GM18499 (cell line): ENCODE measurements around the gene PARVG.

Experiments used
- ATAC-seq: cut with Tn5 transposase; IDR thresholded peaks from one replicate; pipeline ENCODE4 v1.9.1; 2021; ENCODE audit warnings: moderate number of reproducible peaks; ENCODE audit not compliant: insufficient read depth, unreplicated experiment

The PARVG gene, protein sequence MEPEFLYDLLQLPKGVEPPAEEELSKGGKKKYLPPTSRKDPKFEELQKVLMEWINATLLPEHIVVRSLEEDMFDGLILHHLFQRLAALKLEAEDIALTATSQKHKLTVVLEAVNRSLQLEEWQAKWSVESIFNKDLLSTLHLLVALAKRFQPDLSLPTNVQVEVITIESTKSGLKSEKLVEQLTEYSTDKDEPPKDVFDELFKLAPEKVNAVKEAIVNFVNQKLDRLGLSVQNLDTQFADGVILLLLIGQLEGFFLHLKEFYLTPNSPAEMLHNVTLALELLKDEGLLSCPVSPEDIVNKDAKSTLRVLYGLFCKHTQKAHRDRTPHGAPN

GRCh38 chr22:44180706-44181032, at the start of gene PARVG:
Gene PARVG (plus strand): TSS chr22:44180925. CDS start chr22:44183330, 2,405 bp downstream.
- ATAC-seq = no peak

DNA sequence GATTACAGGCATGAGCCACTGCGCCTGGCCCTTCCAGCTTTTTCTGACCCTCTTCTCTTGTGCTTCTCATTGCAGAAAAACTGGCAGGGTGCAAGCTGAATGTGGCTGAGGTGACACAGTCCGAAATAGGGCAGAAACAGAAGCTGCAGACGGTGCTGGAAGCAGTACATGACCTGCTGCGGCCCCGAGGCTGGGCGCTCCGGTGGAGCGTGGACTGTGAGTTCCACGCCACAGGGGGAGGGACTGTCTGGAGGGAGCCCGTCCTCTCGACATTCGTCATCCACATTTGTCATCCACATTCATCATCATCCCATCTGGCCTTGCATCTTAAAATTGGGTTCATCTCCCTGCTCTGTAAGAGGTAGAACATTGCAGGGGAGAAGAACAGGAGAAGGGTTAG, 49.3 kb upstream of the PARVG start:
- no peak for ATAC-seq

DNA sequence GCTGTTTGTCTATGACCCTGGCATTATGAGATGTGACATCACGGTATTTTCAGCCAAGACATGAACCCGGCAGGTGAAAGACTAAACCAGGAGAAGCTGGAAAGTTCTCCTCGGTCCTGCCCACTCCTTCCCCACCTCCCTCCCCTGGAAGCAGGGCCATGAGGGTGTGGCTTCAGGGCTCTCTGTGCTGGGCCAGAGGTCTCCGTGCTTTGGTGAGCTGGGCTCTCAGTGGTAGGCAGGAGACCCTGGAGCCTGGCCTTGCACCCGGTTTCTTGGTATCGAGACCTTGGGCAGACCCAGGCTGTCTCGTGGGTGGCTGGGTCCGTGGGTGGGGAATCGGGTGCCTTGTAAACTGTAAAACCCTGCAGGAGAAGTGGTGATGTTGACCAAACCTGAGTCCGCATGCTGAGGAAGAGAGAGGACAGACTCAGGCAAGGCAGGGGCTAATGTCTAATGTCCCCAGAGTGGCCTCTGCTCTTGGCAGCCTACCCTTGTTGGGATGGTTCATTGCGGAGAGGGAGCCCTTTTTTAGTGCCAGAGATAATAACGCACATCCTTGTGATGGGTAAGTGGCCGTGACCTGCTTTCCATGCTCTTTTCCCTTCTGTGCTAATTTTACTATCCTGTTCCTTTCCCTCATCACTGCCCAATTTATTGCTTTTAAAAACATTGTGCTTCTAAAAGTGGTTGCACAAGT, 48.6 kb upstream of the PARVG start:
- no peak for ATAC-seq

GRCh38 chr22:44132724-44133123, 48.0 kb upstream of the PARVG start:
- no peak for ATAC-seq

DNA sequence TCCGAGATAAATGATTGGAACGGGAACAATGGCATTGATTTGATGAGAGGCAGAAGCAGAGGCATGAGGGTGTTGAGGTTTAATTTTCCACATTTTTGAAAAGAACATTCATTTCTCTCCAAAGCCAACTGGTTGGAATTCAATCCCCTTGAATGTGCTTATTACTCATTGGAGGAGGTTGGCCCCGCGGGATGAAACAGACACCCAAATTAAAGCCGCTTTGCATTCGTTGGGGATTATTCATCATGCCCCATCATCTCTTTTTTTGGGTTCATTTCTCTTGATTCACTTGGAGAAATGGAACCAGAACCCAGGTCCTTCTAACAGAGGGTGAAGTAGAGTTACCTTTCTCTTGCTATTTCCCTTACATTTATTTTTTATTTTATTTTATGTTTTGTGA, 47.6 kb upstream of the PARVG start:
- ATAC-seq = no peak

DNA sequence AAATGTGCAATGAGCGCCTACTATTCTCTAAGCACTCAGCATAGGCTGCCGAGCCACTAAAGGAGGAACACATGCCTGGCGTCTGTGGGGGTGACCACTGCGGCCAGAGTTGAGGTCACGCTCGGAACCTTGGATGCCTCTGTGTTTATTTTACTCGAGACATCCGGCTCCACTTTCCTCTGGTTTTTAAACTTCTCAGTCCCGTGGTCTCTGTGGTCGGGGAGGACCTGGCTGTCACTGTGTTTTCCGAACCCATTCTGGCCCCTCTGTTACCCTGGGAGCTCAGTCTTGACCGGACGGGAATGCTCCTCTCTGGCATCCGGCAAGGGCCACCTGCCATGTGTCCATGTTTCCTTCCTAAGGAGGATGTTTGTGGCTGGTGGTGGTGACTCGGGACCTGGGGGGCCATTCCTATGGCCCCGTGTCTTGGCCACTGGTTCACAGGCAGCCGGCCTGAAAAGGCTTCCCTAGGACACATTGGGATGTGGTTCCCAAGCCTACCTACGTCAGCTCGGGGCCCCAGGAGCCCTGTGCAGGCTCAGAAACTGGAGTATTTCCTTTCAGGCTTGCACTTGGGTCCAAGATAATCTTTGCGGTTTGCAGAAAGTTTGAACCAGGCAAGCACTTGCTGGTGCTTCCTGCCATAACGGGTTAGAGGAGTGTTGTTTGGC, 46.7 kb upstream of the PARVG start:
- no peak for ATAC-seq

DNA sequence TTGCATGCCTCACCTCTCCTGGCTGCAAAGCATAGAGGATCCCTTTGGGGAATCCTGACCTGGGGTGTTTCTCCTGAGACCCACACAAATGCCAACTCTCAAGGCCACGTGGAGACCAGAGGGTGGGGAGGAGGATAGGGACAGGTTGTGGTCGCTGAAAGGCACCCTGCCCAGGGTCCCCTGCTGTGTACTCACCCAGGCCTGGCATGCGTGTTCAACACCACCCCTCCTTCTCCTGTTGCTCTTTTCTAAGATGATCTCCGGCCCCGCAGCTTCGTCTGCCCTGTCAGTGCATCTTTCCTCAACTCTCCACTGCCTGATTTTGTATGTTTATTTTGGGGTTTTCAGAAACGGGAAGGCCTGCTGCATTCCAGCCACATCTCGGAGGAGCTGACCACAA, 44.6 kb upstream of the PARVG start:
- ATAC-seq = no peak

DNA sequence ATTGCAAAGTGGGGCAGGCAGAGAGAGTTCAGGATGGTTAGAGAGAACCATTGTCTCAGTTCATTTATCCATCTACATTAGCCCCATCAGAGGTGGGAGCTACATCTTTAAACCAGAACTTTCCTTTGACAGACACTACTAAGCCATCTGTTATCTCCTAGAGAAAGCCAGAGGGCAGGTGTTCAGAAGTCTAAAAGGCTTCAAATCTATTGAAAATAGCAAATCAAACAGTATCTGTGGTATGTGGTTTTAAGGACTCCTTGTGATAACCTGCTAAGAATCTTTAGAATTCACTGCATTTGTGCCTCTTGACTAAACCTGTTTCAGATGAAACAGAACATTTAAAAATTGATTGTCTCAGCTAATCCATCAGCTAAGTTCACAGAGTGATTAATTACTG, 43.9 kb upstream of the PARVG start:
- no peak for ATAC-seq

DNA sequence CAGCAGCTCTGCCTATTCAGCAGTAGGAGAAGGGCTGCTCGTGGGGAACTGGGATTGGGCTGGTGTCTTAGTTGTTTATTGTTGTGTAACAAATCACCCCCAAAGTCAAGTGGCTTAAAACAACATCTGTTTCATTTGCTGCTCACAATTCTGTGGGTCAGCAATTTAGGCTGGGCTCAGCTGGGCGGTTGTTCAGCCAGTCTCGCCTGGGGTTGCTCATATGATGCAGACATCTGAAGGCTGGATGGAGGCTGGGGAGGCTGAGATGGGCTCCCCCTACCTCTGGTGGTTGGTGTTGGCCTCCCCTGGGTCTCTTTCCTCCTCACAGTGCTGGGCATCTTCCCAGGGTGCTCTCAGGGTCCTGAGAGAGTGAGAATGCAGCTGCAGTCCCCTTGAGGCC, 43.3 kb upstream of the PARVG start:
- no peak for ATAC-seq

- ATAC-seq = no peak
Observed at GRCh38 chr22:44139773-44140172, 41.0 kb upstream of the PARVG start.

GRCh38 chr22:44142421-44143104, 38.2 kb upstream of the PARVG start:
- no peak for ATAC-seq

GRCh38 chr22:44143105-44143474, 37.6 kb upstream of the PARVG start:
- ATAC-seq = no peak

DNA sequence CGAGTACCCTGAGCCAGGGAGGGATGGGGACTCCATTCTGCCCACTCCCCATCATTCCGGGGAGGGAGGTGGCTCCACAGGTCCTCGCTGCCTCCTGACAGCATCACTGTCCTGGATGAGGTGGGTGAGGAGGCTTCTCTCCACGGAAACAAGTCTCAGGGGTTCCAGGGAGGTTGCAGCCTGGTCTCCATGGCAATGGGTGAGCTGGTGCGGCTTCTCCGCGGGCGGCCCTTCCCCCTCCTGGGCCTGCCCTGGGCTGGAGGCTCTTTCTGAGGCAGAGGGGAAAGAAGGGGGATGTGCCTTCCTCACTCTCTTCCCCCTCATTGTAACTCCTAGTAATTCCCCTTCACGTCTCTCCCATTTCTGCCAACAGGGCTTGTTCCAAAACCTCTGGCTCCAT, 37.1 kb upstream of the PARVG start:
- ATAC-seq = no peak

- no peak for ATAC-seq
Observed at GRCh38 chr22:44144046-44144569, 36.6 kb upstream of the PARVG start.

GRCh38 chr22:44145544-44145943, 35.2 kb upstream of the PARVG start:
- no peak for ATAC-seq

- ATAC-seq = no peak
Observed at GRCh38 chr22:44146088-44146861, 34.5 kb upstream of the PARVG start.

DNA sequence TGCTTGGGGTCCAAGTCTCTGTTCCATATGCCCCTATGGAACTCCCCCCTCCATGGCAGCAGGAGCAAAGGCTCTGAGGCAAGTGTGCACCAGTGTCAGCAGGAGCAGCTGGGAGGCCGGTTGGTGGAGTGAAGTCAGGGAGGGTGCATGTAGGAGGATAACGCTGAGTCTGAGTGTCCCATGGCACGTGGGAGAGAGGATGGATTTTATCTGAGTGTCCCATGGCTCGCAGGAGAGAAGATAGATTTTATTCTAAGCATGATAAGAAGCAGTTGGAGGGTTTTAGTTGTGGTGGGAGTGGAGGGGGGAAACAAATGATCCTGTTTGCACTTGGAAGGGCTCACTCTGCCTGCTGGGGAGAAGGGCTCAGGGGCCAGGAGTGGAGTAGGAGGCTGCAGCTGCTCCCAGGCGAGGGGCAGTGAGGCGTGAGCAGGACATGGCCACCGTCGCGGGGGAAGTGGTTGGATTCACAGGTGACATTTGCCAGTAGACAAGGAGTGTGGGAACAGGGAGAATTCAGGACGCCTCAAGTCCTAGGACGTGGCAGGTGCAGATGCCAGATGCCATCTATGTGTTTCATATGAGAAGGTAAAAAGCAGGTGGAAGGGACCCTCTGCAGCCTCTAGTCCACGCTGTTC, 33.6 kb upstream of the PARVG start:
- ATAC-seq = no peak

- ATAC-seq = no peak
Observed at GRCh38 chr22:44147821-44148574, 32.7 kb upstream of the PARVG start.

GRCh38 chr22:44151676-44152075, 29.0 kb upstream of the PARVG start:
- ATAC-seq = no peak
